Neural progenitor cell (in vitro differentiated cells): ENCODE results near the gene ITGAD. TPM values are rescaled to one million over a fixed set of nuclear protein-coding genes. Genes with fewer than 3 reads are reported as not detected.

Experiments used
- DNase-seq: peaks from one replicate; pipeline ENCODE4 v3.0.0-alpha.2; 2016; ENCODE audit warnings: low spot score
- H2AFZ ChIP-seq: fragments of 200-600 bp; sonication (generic); replicated peaks from 2 replicates; pipeline ENCODE4 v1.6.1; 2016; ENCODE audit warnings: antibody characterized with exemption
- H3F3A ChIP-seq: fragments of 200-600 bp; sonication (generic); 2 replicates; pipeline ENCODE4 v1.6.1; 2016; ENCODE audit warnings: antibody characterized with exemption, low read depth
- H3K27ac ChIP-seq: fragments of 200-600 bp; sonication (generic); 2 replicates; pipeline ENCODE4 v1.5.1; 2016; ENCODE audit warnings: mild to moderate bottlenecking
- H3K27me3 ChIP-seq: fragments of 200-600 bp; sonication (generic); 2 replicates; pipeline ENCODE4 v1.6.1; 2016; ENCODE audit warnings: mild to moderate bottlenecking, moderate library complexity
- H3K36me3 ChIP-seq: fragments of 200-600 bp; sonication (generic); 2 replicates; pipeline ENCODE4 v1.5.1; 2016
- H3K4me1 ChIP-seq: fragments of 200-600 bp; sonication (generic); 2 replicates; pipeline ENCODE4 v1.6.1; 2016; ENCODE audit warnings: mixed run types
- H3K4me2 ChIP-seq: fragments of 200-600 bp; sonication (generic); 2 replicates; pipeline ENCODE4 v1.6.1; 2016
- H3K4me3 ChIP-seq: fragments of 200-600 bp; sonication (generic); 2 replicates; pipeline ENCODE4 v1.5.1; 2016
- H3K79me2 ChIP-seq: fragments of 200-600 bp; sonication (generic); 2 replicates; pipeline ENCODE4 v1.6.1; 2016; ENCODE audit warnings: low read depth
- H3K9ac ChIP-seq: fragments of 200-600 bp; sonication (generic); 2 replicates; pipeline ENCODE4 v1.6.1; 2016
- H3K9me3 ChIP-seq: fragments of 200-600 bp; sonication (generic); 2 replicates; pipeline ENCODE4 v1.5.1; 2016; ENCODE audit warnings: low read depth
- H4K20me1 ChIP-seq: fragments of 200-600 bp; sonication (generic); 2 replicates; pipeline ENCODE4 v1.6.1; 2016; ENCODE audit warnings: low read depth
- H3K27ac Mint-ChIP-seq: 3 replicates; pipeline ENCODE4 v1.8.0; 2021; ENCODE audit warnings: mixed read lengths
- H3K27me3 Mint-ChIP-seq: 2 replicates; pipeline ENCODE4 v1.8.0; 2022; ENCODE audit warnings: low read depth, mild to moderate bottlenecking, inconsistent platforms, moderate library complexity, mixed read lengths; ENCODE audit not compliant: insufficient read depth
- H3K36me3 Mint-ChIP-seq: 3 replicates; pipeline ENCODE4 v1.8.0; 2021; ENCODE audit warnings: mixed read lengths
- H3K4me1 Mint-ChIP-seq: 3 replicates; pipeline ENCODE4 v1.8.0; 2021; ENCODE audit warnings: mixed read lengths
- H3K4me3 Mint-ChIP-seq: 3 replicates; pipeline ENCODE4 v1.8.0; 2021; ENCODE audit warnings: mild to moderate bottlenecking, moderate library complexity, mixed read lengths
- H3K9me3 Mint-ChIP-seq: 3 replicates; pipeline ENCODE4 v1.8.0; 2020; ENCODE audit warnings: mixed read lengths
- CTCF ChIP-seq: fragments of 200-600 bp; sonication (generic); IDR thresholded peaks from 2 replicates; pipeline ENCODE4 v1.5.1; 2017; ENCODE audit warnings: antibody characterized with exemption, mild to moderate bottlenecking
- EZH2 ChIP-seq: fragments of 200-600 bp; sonication (generic); IDR thresholded peaks from 2 replicates; pipeline ENCODE4 v1.6.1; 2017; ENCODE audit warnings: antibody characterized with exemption, mild to moderate bottlenecking, moderate library complexity
- EZH2phosphoT487 ChIP-seq: fragments of 200-600 bp; sonication (generic); IDR thresholded peaks from 2 replicates; pipeline ENCODE4 v1.6.1; 2017; ENCODE audit warnings: antibody characterized with exemption
- total RNA-seq: library from RNA; depleted of rRNA; stranded (reverse); fragments of >200 nt; gene quantifications from 2 replicates; pipeline ENCODE4 v1.2.3, GENCODE V29; 2015; ENCODE audit warnings: low replicate concordance

ITGAD gene
- total RNA-seq, 1 donor from 2014 or later, result not detected

DNA sequence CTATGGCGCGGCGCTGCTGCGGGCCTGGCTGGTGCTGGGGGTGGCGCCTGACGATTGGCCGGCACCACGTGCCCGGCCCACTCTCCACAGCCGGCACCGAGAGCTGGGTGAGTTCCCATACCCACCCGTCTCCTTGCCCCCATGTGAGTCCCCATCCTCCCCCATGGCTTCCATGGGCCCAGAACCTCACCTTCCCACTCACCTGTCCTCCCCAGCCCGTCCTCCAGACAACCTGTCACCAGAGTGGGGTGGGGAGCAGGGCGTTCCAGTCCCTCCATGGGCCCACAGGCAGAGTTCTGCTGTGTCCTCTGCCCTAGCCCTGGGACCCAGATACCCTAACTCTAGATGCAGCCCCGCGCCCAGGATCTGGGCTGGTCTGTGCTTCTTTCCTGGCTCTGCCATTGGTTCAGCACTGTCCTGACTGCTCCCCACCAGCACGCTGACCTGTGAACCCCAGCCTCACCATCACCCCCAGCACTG lies 71.7 kb downstream of the ITGAD start:
- Mint-ChIP-seq H3K27ac (no peak overlapping the region), H3K9me3 (no peaks in the 10 kb centered on the region), H3K4me1 (peaks cover 7% of the 10 kb centered on the region), H3K4me3 (no peak overlapping the region), H3K27me3 (peaks cover 2% of the 10 kb centered on the region), H3K36me3 (peaks cover 5% of the 10 kb centered on the region)
- no peak overlapping the region for H3K9ac ChIP-seq
- no peaks in the 10 kb centered on the region for H3K4me1 ChIP-seq
- no peak for DNase-seq
- no peak overlapping the region for H3K4me3 ChIP-seq
- H3K79me2 ChIP-seq, result no peaks in the 10 kb centered on the region
- no peaks in the 10 kb centered on the region for H3K27me3 ChIP-seq
- H2AFZ ChIP-seq, result no peak overlapping the region
- TF ChIP-seq CTCF, result no peak
- no peak for TF ChIP-seq EZH2
- TF ChIP-seq EZH2phosphoT487, result no peak
- H3K36me3 ChIP-seq, result no peaks in the 10 kb centered on the region
- no peaks in the 10 kb centered on the region for H4K20me1 ChIP-seq
- H3F3A ChIP-seq, result peaks cover 7% of the 10 kb centered on the region
- H3K27ac ChIP-seq, result no peak overlapping the region
- no peak overlapping the region for H3K4me2 ChIP-seq
- no peaks in the 10 kb centered on the region for H3K9me3 ChIP-seq

GRCh38 chr16:31465788-31466370 lies 72.7 kb downstream of the ITGAD start:
- no peak overlapping the region for H3K4me2 ChIP-seq
- Mint-ChIP-seq H3K9me3 (no peaks in the 10 kb centered on the region), H3K27me3 (peaks cover 2% of the 10 kb centered on the region), H3K27ac (peak overlapping the region; percentile 74), H3K4me3 (peak overlapping the region; percentile 30), H3K4me1 (no peaks in the 10 kb centered on the region), H3K36me3 (peaks cover 5% of the 10 kb centered on the region)
- H3K9me3 ChIP-seq, result no peaks in the 10 kb centered on the region
- H3K36me3 ChIP-seq, result no peaks in the 10 kb centered on the region
- H3F3A ChIP-seq, result no peaks in the 10 kb centered on the region
- peaks cover 9% of the 10 kb centered on the region for H3K27me3 ChIP-seq
- H3K4me3 ChIP-seq, result no peak overlapping the region
- no peaks in the 10 kb centered on the region for H3K79me2 ChIP-seq
- no peak overlapping the region for H3K27ac ChIP-seq
- no peaks in the 10 kb centered on the region for H4K20me1 ChIP-seq
- no peak overlapping the region for H2AFZ ChIP-seq
- TF ChIP-seq CTCF (no peak), EZH2phosphoT487 (no peak), EZH2 (no peak)
- no peaks in the 10 kb centered on the region for H3K4me1 ChIP-seq
- DNase-seq, result no peak
- no peak overlapping the region for H3K9ac ChIP-seq

- Mint-ChIP-seq H3K27me3 (peaks cover 2% of the 10 kb centered on the region), H3K4me3 (no peak overlapping the region), H3K36me3 (peaks cover 5% of the 10 kb centered on the region), H3K9me3 (no peaks in the 10 kb centered on the region), H3K4me1 (peaks cover 5% of the 10 kb centered on the region), H3K27ac (peak overlapping the region; percentile 70)
- H2AFZ ChIP-seq, result no peak overlapping the region
- H3K27ac ChIP-seq, result no peak overlapping the region
- no peak for DNase-seq
- H3K36me3 ChIP-seq, result no peaks in the 10 kb centered on the region
- H3K9ac ChIP-seq, result no peak overlapping the region
- H3F3A ChIP-seq, result no peaks in the 10 kb centered on the region
- H3K4me1 ChIP-seq, result no peaks in the 10 kb centered on the region
- H3K4me3 ChIP-seq, result no peak overlapping the region
- no peaks in the 10 kb centered on the region for H4K20me1 ChIP-seq
- H3K4me2 ChIP-seq, result no peak overlapping the region
- TF ChIP-seq EZH2, result no peak
- TF ChIP-seq EZH2phosphoT487, result no peak
- no peak for TF ChIP-seq CTCF
- H3K9me3 ChIP-seq, result no peaks in the 10 kb centered on the region
- peaks cover 14% of the 10 kb centered on the region for H3K27me3 ChIP-seq
- no peaks in the 10 kb centered on the region for H3K79me2 ChIP-seq
Measured at GRCh38 chr16:31466381-31466841, 73.3 kb downstream of the ITGAD start.
